Left hindlimb (tissue), 1 donor: Measurements from ENCODE around the gene WNT4.

Experiments used
- DNase-seq: peaks from one replicate; pipeline ENCODE4 v3.0.0-alpha.2; 2018

WNT4 gene

DNA sequence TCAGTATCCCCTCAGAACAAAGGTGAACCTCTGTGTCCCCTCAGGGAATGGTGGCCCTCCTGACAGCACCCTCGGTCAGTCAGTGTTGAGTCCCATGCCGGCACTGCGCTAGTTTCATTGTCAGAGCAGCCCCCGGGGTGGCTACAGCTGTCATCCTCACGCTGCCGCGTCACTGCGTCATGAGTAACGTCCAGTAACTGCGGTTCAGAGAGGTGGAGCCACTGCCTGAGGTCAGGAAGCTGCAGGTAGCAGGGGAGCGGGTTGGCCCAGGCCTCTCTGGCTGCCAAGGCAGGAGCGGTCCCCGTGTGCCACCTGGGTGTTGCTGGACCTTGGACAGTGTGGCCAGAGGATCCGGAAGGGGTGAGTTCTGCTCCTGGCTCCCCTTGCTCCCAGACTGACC is 20.2 kb upstream of the WNT4 start:
- DNase-seq = no peak

DNA sequence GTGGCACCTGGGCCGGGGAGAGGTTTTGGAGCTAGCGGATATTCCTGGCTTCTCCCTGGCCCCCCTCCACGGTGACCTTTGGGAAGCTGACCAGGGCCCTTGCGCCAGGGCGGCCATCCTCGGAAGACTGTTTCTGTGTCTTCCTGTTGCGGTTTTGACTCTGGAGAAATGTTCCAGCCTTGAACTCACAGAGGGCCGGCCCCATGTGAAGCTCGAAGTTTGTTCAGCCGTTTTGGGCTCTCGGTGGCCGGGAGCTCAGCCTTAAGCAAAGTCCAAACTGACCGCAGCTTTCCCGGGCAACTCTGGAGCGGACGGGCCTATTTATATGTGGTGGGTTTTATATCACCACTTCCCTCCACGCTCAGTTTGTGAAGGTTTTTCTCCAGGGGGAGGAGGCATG is 17.0 kb upstream of the WNT4 start:
- peak; percentile 43 for DNase-seq

DNA sequence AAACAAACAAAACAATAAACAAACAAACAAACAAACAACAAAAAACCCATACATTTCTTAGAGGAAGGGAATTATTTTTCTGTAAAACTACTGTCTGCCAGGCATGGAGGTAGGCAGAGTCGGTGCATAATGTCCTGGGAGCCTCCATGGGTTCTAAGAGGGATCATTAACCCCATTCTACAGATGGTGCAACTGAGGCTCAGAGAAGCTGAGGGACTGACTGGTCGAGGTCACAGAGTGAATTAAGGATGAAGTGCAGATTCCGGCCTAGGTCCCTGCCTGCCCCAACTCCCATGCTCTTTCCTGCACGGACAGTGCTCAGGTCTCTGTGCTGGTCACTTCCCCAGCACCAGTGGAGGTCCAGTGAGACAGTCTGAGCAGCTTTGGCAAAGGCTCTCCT is 15.8 kb upstream of the WNT4 start:
- no peak for DNase-seq

DNA sequence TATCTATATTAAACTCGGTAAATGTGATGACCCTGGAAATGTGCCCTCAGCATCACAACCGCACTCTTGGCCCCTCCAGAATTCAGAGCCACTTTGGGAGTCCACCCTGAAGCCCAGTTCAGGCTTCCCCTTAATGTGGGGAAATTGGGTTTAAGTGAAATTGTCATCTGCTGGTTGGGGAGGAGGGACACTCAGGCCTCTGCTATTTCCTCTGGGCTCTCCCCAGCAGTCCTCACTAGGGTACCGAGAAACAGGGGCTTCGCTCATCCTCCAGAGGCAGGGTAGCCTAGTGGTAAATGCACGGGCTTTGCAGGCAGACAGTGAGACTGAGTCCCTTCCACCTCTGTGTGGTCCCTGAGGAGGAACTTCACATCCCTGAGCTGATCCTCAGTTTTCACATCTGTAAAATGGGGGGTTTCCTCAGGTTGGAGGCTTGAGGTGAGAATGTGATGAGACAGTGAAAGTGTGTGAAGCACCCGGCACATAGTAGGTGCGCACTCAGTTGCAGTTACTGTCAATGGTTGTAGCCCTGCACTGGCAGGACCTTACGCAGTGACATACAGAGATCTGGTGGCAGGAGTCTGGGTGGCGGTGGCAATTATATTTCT is 14.6 kb upstream of the WNT4 start:
- no peak for DNase-seq

DNA sequence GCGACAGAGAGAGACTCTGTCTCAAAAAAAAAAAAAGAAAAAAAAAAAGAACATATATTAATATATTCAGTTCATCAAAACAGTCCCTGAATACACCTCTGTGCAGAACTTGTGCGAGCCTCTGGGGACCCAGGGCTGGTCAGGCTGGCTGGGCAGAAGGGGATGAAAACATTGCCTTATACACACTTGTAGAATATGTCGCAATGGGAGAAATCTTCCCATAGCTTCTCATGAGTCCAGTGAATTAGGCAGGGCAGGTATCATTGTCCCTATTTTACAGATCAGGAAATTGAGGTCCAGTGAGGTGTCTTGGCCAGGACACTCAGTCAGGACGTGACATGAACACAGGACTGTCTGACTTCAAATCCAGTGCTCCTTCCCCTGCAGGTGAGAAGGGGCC is 12.6 kb upstream of the WNT4 start:
- DNase-seq = no peak

DNA sequence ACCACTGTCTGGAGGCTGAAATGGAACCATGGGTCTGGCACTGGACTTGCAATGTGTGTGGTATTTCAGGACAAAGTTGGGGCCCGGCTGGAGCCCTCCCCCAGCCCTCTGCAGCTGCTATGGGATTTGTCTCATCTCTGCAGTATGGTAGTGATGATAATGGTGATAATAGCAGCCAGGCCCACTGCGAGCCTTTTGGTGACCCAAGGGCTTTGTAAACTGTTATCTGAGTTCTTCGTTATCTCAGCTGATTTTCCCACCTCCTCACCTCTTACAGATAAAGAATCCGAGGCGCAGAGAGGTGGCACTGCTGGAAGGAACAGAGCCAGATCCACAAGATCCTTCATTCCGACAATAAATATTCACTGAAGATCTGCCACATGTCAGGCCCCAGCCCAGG is 11.7 kb upstream of the WNT4 start:
- DNase-seq = no peak

DNA sequence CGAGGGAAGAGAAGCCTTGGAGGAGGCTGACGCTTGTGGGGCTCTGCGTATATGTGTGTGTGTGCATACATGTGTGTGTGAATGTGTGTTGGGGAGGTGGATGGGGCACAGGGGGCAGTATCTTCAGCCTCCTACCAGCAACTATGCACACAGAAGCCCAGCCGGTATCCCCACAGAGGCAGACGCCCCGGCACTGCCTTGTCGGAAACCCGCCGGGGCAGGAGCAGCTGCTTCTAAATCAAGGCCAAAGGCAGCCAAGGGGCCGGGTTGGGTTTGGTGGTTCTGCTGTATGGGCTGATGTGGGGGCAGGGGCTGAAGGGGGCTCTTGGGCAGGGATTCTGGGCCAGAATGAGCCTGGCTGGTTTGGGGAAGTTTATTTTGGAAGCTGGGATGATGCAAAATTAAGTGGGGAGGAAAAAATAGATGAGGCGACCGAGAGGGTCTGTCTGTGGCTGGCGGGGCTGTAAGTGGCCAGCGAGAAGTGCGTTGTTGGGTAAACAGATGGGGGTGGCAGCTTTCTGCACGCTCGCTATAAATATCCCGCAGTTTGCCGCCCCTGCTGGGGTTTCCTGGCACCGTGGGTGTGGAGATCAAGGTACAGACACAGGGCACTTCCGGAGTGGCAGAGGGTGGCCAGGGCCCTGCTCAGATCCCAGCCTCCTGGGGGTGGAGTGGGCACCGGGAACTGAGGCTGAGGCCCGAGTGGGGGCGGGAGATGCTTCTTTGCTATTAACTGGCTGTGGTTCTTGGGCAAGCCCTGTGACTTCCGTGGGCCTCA is 11.0 kb upstream of the WNT4 start:
- DNase-seq = no peak

DNA sequence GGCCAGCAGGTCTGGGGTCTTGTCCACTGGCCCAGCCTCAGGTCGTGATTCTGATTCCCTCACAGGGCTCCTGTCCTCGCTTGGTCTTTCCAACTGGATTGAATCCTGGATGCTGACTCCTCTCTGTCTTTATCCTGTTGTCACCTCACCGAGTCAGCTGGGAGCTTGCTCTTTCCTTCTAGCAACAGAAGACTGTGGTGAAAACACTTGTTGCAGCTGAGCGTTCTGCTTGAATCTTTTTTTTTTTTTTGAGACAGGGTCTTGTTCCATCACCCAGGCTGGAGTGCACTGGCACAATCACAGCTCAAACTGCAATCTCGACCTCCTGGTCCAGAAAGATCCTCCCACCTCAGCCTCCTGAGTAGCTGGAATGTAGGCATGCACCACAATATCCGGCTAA is 8.0 kb upstream of the WNT4 start:
- DNase-seq = no peak

DNA sequence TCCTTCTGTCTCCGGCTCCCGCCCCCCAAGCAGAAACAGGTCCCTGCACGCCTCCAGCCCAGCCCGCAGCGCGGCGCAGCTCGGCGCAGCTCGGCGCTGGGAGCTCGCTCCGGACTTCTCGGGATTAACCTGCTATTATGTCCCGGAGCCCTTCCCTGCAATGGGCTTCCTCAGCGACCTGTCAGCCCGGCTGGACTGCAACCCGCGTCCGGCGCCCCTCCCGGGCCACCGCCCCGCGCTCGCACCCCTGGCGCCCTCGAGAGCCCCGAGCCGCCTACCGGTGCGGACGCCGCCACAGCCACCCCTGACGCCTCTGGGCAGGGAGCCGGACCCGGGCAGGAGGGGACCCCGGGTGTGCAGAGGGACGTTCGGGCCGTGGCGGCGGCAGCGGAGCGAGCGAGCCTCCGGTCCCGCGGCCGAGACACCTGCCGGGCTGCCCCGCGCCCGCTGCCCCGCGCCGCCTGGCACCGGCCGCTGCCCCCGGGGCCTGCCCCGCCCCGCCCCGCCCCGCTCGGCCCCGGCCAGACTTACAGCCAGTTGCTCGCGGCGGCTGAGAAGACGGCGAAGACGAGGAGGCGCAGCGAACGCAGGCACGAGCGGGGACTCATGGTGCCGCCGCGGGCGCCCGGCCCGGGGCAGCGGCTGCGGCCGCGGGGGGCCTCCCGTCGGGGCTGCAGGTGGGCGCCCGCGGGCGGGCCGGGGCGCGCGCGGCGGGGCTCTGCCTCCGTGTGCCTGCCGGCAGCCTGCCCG is 407 bp downstream of the WNT4 start:
- no peak for DNase-seq

DNA sequence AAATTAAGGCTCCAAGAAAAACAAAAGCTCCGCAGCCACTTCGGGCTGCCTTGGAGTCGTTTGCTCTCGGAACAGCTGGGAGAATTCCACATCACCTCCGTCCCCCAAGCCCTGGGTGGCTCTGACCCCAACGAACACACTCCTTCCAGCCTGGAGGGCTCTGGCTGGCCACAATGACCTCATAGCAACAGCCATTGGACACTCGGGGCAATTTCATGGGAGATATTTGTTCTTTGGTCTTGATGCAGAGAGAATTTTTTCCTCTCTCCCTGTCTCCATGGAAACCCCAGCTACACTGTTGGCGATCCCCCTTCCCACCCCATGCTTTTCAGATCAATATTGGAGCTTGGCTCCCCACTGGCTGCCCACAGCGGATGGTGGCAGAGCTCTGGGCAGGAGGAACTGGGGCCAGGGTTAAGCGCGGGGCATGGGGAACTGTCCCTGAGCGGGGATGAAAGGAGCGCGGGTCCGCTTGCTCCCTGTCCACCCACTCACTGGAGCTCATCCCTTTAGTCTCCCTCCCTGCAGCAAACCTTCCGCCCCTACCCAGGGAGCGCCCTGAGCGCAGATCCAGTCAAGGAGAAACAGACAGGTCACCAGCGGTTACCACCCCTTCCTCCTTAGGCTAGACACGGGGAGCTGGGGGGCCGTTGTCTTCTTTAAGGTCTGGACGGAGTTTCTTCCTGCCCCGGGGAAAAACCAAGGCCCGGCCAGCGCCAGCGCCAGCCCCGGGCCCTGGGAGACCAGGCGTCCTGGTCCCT is 1.2 kb downstream of the WNT4 start:
- DNase-seq = no peak

DNA sequence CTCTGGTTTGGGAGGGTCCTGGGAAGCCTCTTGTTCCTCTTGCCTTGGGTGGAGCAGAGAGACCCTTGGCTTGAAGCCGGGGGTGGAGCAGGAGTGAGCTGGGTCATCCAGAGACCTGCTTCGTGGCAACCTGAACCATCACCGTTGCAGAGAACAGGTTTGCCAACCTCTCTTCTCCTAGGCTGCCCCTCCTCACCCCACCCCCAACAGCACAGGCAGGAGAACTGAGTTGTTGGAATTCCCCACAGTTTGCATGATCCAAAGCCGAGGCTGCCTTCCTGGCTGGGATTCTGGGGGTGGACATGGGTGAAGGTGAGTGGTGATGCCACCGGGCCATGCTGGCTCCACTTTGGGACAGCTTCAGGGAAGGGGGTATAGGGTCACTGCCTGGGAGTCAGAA is 2.2 kb downstream of the WNT4 start:
- no peak for DNase-seq

DNA sequence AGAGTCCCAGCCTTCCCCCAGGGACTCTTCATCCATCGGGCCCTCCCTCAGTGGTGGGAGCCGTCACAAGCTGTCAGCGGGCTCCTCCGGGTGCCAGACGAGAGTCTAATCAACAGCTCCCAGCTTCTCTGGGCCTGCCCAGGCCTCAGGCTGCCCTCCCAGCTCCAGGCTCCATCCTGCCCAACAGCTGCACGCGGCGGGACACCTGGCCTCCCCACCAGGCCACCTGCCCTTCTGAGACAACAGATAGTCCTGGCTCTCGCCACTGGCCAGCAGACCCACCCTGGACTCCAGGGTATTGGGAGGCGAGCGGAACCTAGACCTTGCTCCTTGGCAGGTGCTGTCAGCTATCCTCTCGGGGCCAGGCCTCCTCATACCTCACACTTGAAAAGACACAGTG is 3.1 kb downstream of the WNT4 start:
- no peak for DNase-seq

DNA sequence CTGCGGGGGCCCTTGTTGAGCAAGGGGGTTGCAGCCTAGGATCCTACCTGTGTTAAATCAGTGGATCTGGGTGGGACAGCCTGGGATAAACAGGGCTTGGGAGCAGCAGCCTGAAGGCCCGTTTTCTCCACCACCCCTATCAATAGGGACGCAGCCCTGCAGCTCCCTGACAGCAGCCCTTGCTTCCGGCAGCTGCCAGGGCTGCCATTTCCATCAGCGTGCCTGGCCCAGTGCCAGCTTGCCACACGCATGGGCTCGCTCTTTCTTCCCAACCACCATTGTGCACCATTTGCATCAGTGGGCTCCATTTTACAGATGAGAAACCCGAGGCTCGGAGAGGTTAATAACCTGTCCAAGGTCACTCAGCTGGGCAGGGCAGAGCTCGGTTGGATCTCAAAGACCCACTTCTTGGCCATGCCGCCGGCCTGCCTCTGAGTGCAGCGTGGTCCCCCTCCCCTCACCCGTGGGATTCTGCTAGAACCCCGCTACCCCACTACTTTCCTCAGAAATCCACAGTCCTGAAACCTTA is 3.8 kb downstream of the WNT4 start:
- DNase-seq = no peak

DNA sequence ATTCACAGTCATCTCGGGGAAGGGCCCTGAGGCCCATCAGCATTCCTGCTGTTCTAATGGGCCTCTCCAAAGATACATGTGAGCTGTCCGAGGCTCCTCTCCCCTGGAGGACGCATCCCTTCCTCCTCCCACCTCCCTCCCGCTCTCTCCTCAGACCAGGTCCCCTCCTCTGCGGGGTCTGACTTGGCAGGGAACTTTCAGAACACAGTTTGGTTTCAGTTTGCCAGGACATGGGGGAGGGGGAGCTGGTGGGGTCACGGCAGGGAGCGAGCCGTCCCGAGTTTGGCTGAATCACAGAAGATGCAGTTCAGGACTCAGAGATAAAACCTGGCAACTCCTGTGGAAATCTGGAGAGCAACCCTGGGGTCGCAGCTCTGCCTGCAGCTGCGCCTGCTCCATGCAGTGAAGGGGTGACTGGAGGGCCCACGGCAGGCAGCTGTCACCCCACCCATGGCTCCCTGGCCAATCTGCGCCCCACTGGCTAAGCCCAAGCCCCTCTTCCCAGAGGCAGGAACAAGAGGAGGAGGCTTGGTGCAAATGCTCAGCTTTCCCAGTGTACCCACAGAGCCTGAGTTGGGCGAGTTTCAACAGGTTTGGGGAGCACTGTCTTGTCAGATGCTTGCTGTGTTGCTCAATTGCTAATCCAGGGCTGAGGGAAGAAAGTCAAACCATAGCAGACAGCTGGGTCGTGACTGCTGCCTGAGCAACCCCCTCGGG is 5.7 kb downstream of the WNT4 start:
- DNase-seq = no peak

DNA sequence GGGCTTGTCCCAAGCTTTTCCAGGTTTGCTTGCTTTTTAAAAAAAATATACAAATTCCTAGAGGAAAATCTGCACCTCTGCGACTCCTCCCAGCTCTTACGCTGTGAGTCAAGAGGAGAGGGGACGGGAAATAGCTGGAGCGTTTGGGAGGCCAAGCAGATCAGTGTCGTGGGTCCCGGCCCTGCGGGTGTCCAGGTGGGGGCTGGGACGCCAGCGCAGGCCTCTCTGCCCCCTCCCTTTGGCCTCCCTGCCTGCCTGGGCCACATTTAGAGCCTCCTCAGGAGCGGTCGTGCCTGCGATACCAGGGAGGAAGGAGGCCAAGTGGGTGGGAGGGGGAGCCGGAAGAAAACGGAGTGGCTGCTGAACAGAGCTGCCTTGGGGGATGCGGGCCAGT is 9.0 kb downstream of the WNT4 start:
- no peak for DNase-seq

DNA sequence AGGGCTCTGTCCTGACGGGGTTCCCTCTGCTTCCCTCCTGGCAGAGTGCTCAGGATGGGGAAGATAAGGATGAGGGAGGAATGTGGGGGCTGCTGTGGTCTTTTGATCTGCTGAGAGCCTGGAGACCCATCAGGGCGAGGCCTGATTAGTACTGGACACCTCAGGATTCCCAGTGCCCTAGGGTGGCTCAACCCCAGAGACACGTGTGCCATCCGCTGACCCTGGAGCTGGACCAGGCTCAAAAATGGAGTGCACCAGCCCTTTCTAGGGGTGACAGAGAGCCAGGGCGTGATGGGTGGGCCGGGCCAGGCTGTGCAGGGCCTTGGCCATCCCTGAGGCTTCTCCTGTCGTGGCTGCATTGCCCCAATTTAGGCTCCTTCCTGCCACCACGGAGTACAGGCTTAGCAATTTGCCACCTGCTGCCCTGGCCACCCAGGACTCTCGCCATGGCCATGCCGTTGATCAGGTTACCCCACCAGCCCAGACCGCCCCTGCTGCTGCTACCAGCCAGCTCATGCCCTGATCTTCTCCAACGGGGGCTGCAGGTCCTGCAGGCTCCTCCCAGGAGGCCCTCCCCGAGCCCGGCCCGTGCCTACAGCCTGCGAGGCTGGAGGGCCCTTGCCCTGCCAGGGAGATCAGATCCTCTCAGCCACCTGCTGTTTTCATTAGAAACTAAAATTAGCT is 9.5 kb downstream of the WNT4 start:
- no peak for DNase-seq

DNA sequence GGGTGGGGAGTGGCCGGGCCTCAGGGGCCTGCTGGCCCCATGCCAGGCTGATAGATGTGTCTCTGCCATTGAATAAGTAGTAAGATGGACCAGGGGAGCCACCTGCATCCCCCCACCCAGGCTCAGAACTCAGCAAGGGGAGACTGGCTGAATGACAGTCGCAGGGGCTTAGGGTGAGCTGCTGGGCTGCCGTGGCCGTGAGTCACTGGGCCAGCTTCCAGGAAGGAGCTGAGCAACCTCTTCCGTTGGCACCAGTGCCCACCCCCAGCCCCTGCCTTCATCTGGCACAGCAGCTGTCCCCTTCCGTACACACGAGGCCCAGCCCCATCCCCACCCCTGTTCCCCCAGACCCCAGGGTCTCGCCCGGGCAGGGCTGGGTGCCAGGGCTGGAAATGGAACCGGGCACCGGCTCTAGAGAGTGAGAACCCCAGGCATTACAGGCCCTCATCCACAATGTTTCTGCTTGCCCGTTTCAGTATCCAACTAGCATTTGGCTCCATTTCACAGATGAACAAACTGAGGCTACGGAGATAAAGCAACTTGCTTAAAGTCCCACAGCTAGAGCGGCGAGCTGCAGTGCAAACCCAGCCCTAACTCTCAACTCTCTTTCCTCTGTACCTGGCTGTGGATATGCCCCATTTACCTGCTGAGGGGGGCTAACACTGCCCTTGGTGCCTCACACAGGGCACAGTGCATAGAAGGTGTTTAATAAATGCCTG is 10.2 kb downstream of the WNT4 start:
- peak; percentile 53 for DNase-seq

DNA sequence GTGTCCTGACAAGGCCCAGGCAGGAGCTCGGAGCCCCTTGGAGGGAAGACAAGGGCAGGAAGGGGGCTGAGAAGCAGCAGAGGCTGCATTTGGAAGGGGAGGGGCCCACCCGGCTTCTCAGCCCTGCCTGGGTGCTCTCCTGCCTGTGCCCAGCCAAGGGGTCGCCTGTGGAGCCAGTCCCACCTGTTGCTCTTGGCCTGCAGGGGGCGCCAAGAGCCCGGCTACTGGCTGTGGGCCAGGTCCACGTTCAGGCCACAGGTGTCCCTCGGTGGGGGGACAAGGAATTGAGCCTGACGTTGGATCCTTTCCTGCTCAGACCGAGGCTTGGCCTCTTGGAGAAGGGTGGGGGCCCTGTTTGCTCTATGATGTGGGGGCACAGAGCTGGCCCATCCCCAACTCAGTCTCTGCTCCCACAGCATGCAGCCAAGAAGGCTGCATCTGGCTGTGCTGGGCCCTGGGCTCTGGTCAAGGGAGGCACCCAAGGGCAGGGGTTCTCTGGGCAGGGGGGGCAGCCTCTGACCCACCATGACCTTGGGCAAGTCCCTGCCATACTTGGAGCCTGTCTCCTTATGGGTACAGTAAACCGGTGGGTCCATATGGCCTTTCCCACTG is 10.9 kb downstream of the WNT4 start:
- no peak for DNase-seq

DNA sequence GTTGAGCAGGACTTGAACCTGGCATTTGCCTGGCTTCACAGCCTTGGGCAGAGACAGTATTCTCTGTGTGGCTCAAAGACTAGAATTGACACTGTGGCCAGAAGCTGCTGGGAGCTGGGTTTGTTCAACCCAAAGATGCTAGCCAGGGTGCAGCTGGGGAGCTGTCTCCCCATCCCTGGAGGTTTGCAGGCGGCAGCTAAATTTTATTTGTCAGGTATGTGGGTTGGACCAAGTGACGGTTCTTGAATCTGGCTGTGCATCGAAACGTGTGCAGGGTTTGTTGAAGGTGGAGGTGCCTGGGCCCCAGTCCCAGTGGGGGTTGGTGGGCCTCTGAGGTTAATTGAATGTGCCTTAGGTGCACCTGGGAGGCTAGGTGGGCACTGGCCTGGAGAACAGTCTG is 11.8 kb downstream of the WNT4 start:
- no peak for DNase-seq

DNA sequence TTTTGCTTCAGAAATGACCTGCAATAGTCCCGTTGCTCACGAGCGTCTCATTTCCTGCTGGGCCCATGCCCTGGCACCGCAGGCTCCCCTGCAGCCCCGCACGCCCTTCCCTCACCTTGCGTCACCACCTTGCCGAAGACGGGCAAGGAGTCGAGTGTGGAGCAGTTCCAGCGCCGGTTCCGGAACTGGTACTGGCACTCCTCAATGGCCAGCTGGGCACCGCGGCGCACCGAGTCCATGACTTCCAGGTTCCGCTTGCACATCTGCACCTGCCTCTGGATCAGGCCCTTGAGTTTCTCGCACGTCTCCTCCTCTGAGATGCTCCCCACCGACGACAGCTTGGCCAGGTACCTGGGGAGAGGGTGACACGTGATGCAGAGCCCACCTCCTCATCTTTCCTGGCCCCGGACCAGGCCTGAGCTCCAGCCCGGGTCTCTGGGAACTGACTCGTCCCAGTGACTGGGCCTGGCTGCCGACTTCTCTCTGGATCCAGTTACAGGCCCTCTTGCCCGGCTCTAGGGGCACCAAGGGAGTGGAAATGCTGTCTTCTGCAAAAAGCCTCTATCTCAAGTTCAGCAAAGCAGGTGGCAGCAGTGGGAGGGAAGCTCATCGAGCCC is 13.3 kb downstream of the WNT4 start:
- DNase-seq = no peak
